ENCODE results near the gene ALOX12.
"Not testable (repeated sequence)": the region's sequence is repeated elsewhere in the genome, so short reads cannot be mapped to it uniquely, and the experiment has no call there.

The ALOX12 gene, protein sequence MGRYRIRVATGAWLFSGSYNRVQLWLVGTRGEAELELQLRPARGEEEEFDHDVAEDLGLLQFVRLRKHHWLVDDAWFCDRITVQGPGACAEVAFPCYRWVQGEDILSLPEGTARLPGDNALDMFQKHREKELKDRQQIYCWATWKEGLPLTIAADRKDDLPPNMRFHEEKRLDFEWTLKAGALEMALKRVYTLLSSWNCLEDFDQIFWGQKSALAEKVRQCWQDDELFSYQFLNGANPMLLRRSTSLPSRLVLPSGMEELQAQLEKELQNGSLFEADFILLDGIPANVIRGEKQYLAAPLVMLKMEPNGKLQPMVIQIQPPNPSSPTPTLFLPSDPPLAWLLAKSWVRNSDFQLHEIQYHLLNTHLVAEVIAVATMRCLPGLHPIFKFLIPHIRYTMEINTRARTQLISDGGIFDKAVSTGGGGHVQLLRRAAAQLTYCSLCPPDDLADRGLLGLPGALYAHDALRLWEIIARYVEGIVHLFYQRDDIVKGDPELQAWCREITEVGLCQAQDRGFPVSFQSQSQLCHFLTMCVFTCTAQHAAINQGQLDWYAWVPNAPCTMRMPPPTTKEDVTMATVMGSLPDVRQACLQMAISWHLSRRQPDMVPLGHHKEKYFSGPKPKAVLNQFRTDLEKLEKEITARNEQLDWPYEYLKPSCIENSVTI

DNA sequence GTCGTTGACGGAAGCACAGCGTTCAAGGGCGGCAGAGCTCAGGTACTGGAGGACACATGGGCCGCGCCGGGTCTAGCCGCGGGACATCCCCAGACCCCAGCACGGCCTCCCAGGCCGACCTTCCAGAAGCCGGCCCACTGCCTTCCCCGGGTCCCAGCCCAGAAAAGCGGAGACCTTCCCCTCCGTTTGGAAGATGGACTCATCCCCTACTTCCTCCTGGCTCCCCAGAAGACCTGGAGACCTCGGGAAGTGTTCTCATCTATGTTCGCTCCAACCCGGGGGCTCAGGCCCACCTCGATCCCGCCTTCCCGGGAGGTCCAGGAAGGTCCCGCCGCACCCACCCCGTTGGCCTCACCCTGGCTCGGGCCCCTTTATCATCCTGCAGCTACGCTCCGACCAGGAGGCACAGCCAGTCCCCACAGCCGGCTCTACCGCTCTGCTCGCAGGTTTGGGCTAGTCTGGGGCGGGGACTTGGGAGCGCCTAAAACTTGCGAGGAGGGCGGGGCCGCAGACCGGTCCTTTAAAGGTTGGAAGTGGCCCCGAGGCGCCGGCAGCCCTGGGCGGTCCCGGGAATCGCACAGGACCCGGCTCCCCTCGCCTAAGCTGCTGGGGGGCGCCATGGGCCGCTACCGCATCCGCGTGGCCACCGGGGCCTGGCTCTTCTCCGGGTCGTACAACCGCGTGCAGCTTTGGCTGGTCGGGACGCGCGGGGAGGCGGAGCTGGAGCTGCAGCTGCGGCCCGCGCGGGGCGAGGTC, at the start of gene ALOX12:
Gene ALOX12 (plus strand): TSS at position 550 of the 756 bp plus-strand sequence. CDS start 69 bp downstream, at position 619.
- DNase-seq (ENCODE audit: low read depth in 3 of 3): no peak

DNA sequence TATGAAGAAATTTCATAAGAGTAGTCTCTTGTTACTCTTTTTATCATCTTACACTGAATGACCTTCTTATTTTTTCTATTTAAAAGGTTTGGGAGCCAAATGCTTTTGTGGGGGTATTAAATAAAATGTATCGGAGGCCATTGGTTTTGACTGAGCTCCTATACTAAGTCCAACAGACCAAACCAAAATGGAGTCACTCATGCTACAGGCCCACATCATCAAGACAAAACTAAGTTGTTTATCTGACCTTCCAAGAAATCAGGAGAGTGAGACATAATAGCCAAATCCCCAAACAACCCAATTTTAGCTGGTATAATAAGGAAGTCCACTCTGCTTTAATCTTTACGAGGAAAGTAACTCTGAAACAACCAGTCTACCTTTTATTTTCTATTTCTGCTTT, 48.1 kb upstream of the ALOX12 start:
- no peak for DNase-seq (ENCODE audit: low read depth in 3 of 3)

DNA sequence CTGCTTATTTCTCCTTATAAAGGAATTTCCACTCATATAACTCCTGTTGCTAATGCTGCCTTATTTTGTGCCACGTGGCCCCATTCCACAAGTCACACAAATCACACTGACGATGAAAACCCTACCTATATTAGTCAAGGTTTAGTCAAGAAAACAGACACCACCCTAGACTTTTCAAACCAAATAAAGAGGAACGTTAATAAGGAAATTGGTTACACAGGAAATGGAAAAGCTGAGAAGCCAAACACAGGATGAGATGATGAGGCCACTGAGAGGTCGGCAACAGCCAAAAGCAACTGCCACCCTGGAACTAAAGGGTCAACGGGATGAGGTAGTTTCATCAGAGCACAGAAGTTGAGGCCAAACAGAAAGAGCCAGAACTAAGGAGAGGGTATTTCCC, 47.3 kb upstream of the ALOX12 start:
- DNase-seq (ENCODE audit: low read depth in 3 of 3): no peak

DNA sequence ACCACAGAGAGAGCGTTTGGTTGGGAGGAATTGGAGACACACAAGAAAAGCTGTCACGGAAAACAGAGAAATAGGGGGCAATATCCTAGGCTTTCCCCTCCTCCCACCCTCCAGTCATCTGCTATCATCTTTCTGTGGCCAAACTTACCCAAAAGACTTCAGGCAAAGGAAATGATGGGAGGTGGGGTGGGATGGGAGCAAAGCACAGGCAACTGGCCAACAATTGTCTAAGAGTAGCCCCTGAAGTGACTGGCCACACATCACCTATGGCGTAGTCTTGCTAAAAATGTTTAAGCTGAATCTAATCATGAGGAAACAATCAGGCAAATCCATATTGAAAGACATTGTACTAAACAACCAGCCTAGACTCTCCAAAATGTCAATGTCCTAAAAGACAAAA, 46.9 kb upstream of the ALOX12 start:
- no peak for DNase-seq (ENCODE audit: low read depth in 3 of 3)

DNA sequence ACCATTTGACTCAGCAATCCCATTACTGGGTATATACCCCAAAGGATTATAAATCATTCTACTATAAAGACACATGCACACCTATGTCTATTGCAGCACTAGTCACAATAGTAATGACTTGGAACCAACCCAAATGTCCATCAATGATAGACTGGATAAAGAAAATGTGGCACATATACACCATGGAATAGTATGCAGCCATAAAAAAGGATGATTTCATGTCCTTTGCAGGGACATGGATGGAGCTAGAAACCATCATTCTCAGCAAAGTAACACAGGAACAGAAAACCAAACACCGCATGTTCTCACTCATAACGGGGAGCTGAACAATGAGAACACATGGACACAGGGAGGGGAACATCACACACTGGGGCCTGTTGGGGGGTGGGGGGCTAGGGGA, 44.9 kb upstream of the ALOX12 start:
- DNase-seq (ENCODE audit: low read depth in 3 of 3): not testable (repeated sequence)

DNA sequence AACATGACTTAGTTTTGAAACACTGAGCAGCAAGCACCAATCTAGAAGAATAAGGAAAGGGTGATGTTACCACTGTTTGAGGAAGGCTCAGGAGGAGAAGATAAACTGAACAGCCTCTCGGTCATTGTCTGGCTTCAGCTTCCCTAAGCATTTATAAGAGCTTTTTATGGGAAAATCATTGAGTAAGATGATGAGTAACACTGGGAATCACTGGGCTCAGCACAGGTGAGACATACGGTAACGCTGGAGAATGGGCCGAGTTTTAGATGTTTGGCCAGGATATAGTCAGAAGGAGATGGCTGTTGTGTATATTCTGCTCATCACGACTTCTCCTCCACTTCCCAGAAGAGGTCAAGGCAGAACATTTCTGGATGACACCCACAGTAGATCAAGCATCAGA, 42.2 kb upstream of the ALOX12 start:
- DNase-seq (ENCODE audit: low read depth in 3 of 3): no peak

DNA sequence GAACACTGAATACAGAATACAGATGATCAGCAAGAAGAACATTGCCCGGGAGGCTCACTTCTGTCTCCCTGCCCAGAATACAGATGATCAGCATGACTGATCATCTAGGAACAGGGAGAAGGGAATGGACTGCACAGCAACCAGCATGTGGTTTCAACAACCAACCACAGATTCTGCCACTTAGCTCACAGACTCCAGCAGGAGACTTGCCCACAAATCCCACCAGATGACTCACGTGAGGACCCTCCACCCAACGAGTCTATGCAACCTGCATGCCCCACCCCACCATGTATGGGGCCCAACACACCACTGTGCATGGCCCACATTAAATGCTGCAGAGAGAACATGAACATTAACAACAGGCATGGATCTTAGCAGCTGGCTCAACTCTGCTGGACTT, 36.1 kb upstream of the ALOX12 start:
- no peak for DNase-seq (ENCODE audit: low read depth in 3 of 3)

DNA sequence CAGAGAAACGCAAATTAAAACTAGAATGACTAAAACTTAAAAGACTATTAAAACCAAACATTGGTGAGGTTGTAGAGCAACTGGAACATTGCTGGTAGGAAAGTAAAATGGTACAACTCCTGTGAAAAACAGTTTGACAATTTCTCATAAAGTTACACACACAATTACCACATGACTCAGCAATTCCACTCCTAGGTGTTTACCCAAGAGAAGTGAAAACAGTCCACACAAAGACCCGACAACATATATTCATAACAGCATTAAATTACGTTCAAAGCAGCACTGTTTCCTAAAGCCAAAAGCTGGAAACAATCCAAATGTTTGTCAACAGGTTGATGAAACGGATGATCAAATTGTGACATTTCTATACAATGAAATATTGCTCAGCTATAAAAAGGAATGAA, 26.5 kb upstream of the ALOX12 start:
- DNase-seq (ENCODE audit: low read depth in 3 of 3): no peak

DNA sequence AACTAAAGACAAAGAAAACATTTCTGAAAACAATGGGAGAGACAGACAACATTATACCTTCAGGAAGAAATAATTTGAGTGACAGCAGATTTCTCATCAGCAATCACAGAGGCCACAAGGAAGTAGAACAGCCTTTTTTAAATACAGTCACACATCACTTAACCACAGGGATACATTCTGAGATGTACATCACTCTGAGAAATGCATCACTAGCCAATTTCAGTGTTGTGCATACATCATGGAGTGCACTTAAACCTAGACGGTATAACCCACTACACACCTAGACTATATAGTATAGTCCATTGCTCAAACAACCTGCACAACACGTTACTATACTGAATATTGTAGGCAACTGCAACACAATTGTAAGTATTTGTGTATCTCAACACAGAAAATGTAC, 24.9 kb upstream of the ALOX12 start:
- DNase-seq (ENCODE audit: low read depth in 3 of 3): no peak

DNA sequence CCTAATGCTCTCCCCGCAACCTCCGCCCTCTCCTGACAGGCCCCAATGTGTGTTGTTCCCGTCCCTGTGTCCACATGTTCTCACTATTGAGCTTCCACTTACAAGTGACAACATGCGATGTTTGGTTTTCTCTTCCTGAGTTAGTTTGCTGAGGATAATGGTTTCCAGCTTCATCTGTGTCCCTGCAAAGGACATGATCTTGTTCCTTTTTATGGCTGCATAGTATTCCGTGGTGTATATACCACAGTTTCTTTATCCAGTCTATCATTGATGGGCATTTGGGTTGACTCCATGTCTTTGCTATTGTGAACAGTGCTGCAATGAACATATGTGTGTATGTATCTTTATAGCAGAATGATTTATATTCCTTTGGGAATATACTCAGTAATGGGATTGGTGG, 16.4 kb upstream of the ALOX12 start:
- not testable (repeated sequence) for DNase-seq (ENCODE audit: low read depth in 3 of 3)

DNA sequence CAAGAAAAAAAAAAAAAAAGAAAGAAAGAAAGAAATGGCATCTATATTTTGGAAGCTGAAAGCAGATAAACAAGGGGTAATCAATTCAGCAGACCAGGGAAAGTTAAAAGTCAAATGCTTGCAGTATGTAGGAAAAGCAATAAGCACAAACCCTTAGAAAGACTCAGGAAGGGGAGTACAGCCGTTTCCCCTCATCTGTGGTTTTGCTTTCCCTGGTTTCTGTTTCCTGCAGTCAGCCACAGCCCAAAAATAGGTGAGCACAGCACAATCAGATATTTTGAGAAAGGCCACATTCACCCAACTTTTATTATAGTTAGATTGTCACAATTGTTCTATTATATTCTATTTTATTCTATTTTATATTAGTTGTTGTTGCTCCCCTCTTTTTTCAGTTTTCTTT, 14.4 kb upstream of the ALOX12 start:
- no peak for DNase-seq (ENCODE audit: low read depth in 3 of 3)

DNA sequence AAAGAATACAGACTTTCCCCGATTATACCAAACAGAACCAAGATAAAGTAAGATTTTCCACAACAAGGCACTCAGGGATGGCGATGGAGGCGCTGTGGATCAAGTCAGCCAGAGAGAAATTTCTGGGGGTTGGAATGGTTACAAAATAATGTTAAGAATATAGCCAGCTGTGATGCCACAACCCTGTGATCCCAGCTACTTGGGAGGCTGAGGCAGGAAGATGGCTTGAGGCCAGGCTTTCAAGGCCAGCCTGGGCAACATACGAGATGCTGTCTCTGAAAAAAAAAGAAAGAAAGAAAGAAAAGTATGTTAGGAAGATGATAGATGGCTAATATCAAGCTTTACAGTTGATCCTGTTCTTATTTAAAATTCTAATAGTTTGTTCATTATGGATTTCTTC, 10.6 kb upstream of the ALOX12 start:
- no peak for DNase-seq (ENCODE audit: low read depth in 3 of 3)

DNA sequence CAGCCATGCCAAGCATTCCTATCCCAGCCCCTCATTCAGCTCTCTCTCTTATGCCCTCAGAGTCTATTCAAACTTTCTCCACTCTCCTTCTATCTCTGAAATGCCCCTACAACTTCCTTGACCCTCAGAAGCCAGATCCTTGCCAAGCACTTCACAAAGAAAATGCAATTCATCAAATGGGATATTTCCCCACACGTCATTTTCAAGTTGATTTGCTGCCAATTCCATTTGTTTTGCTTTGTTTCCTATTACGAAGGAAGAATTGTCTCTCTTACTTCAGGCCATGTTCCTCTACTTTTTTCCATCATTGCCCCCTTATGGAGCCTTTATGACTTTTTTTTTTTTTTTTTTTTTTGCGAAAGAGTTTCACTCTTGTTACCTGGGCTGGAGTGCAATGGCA, 9.2 kb upstream of the ALOX12 start:
- DNase-seq (ENCODE audit: low read depth in 3 of 3): no peak

DNA sequence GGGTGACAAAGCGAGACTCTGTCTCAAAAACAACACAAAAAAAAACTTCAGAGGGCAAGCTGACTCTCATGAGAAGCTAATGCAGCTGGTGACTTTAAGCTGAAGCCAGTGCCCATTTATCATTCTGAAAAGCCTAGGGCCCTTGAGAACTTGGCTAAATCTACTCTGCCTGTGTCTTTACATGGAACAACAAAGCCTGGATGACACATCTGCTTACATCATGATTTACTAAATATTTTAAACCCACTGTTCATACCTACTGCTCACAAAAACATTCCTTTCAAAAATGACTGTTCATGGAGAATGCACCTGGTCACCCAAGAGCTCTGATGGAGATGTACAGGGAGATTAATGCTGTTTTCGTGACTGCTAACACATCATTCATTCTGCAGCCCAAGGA, 6.1 kb upstream of the ALOX12 start:
- no peak for DNase-seq (ENCODE audit: low read depth in 3 of 3)

DNA sequence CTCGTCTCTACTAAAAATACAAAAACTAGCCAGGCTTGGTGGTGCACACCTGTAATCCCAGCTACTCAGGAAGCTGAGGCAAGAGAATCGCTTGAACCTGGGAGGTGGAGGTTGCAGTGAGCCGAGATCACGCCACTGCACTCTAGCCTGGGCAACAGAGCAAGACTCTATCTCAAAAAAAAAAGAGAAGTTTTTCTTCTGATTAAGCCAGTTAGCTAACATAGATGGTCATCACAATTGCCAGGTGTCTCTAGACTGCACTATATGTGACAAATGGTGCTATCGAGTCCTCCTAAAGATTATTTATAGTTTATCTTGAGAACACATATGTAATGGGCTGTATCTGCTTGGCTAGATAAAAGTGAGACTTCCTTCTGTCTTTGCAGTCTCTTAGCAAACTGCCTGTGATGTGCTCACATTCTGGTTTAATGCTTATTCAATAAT, 2.2 kb upstream of the ALOX12 start:
- not testable (repeated sequence) for DNase-seq (ENCODE audit: low read depth in 3 of 3)

DNA sequence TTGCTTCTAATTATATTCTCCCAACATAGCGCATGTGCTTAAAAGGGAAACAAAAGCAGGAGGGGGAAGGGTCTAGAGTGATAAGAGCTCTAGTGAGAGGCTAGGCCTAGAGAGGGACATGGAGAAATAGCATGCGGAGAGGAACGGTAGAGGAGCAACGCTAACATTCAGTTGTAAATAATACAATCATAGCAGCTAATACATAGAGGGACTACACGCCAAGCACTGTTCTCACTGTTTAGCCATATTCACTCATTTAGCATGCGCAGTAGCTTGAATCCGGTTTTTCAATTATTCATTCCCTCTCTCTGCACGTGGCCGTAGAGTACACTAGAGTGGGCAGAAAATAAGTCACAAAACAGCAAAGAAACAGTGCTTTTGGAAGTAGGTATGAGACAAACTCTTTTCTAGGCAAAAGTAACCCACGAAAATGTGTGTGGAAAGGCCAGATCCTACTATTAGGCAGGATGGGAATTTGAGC, 1.7 kb upstream of the ALOX12 start:
- DNase-seq (ENCODE audit: low read depth in 3 of 3): no peak

DNA sequence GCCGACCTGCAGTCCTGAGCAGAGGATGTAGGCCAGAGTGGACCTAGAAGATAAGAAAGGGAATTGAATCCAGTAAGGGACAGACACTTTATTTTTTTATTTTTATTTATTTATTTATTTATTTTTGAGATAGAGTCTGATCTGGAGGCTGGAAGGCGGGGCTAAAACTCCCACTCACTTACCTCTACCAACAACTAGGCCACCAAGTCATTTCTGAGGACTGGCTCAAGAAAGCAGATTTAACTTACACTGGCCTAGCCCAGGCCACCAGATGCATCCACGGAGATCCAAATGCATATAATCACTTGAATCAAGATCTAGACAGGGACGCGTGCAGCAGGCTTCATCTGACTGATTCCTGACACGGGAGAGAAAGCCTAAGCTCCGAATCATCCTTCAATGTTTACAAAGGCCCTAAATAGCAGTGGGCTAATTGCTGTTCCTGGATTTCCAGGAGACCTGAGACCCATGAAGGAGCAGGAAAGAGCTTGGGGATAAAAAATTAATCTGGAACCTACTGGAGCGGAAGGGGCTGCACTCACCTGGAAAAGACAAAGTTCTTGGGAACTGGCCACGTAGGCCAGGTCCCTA, 1.1 kb upstream of the ALOX12 start:
- no peak for DNase-seq (ENCODE audit: low read depth in 3 of 3)

DNA sequence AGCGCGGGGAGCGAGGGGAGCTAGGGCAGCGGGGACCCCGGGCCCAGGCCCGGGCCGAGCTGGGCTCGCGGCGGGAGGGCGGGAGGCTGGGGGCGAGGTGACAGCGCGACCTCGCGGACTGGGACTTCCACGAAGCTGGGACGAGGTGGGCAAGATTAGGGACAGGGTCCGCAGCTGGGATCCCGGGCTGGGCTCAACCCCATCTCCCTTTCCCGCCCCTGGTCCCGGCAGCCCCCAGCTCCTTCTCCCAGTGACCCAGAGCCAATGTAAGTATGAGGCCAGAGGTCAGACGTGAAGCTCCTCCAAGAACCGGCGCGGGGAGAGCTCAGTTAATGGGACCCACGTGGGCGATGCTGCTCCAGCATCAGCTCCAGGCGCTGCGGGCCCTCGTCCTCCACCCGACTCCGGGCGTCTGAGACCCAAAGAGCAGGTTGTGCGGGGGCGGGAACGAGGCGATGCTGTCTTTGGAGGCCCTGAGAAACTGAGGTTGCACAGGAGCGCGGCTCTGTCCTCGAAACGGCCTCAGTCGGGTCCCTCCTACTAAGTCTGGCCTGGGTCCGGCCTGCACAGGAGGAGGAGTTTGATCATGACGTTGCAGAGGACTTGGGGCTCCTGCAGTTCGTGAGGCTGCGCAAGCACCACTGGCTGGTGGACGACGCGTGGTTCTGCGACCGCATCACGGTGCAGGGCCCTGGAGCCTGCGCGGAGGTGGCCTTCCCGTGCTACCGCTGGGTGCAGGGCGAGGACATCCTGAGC, 585 bp downstream of the ALOX12 start:
- DNase-seq (ENCODE audit: low read depth in 3 of 3): no peak

DNA sequence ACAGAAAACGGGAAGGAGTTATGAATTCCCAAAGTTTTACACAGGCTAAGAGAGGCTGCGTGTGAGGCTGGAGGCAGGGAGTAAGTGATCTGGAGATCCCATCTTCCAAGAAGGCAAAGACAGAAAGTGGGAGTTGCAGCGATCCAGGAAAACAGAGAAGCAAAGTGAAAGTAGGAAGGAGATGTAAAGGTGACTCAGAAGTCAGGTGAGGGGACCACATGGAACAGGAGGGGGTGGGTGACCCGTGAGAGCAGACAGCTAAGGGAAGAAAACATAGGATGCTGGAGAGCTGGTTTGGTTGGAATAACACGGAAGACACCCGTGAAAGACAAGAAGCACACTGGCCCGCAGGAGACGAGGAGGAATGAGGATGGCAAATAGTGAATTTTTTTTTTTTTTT, 1.3 kb downstream of the ALOX12 start:
- no peak for DNase-seq (ENCODE audit: low read depth in 3 of 3)

DNA sequence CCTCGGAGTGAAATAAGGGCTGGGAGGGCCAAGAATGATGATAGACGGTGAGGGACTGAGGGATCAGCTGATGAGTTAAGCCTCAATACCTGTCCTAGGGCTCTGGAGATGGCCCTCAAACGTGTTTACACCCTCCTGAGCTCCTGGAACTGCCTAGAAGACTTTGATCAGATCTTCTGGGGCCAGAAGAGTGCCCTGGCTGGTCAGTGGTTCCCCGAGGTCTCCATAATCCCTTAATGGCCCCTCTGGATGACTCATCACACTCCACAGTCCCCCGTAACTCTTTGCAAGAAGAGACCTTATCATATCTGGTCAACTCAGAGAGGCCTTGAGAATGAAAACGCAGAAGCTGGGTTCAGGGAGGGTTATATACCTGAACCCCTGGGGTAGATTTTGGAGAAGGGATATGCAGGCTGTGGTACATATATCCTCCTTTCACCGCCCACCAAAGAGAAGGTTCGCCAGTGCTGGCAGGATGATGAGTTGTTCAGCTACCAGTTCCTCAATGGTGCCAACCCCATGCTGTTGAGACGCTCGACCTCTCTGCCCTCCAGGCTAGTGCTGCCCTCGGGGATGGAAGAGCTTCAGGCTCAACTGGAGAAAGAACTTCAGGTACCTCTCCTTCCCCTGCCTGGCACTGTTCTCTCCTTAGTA, 3.1 kb downstream of the ALOX12 start:
- no peak for DNase-seq (ENCODE audit: low read depth in 3 of 3)
